Fibroblast of skin of scalp (primary cell): ENCODE measurements around the gene CD46.

Source experiments
- DNase-seq: peaks from one replicate; pipeline ENCODE4 v3.0.0-alpha.2; 2013

The CD46 gene

DNA sequence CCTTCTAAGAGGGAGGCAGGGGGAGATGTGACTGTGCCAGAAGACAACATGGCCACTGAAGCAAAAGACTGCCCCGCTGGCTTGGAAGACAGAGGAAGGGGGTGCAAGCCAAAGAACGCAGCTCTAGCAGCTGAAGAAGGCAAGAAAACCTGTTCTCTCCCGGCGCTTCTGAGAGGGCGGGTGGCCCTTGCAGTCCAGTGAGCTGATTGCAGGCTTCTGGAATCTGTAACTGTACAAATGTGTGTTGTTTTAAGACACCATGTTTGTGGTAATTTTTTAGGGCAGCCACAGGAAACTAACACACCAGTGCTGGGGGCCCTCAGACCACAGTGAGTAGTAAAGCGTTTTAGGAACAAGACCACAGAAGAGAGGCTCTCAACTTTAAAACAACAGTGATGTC lies 47.0 kb downstream of the CD46 start:
- peak; percentile 39 for DNase-seq

DNA sequence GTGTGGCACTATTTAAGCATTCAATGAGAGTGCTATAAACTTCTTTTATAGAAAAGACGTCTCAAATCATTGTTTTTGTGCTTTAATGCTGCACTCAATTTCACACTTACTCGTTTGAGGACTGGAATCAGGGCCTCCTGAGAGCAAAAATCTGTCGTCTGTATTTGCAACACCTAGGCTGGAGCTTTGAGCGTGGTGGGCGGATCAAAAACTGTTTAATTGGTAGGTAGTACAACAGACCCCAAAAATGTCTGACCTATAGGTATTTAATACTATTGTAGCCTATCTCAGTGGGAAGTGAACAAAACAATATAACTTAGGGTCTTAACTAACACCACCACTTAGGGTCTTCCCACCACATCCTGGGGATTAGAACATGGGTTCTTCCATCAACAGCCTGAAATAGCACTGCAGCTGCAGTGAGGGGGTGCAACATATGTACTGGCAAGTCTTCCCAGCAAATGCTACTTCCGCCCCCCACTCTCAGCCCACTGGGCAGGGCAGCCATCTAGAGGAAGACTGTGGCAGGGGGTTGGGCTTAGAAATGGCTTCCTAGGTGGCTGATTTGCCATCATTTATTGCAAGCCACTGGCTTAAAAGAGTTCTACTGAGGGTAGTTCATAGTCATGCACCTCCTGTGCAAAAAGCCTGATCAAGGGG lies 48.3 kb downstream of the CD46 start:
- no peak for DNase-seq

DNA sequence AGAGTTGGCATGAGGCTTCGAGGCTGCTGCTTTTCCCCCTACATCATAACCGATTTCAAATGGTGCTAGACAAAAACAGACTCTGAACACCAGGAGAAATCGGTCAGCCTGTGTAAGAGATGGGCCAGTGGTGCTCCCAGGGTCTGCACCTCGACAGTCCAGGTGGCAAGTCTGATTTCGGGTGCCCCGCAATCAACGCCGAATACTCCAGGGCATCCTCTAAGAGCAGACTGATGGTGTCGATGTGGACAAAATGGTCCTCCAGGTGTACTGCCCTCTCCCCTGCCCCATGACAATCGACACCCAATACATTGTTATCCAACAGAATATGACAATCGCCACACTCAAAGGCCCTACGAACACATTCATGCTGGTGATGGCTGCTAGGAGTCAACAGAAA lies 50.0 kb downstream of the CD46 start:
- no peak for DNase-seq

DNA sequence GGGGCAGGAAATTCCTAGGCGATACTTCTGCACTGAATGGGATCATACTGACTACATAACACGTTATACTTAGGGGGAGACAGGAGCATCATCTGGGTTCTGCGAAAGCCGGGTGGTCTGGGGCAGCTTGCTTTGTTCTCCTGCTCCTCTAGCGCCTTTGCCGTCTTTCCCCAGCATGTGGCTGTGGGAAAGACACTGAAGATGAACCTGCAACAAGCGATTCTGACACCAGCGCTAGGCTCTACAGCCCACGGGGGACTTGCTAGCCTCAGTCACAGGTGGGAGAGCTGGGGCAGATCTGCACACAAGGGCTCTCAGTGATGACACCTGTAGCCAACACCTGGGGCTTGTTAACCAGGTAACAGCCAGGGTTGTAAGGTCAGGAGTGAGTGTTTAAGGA lies 51.8 kb downstream of the CD46 start:
- no peak for DNase-seq

DNA sequence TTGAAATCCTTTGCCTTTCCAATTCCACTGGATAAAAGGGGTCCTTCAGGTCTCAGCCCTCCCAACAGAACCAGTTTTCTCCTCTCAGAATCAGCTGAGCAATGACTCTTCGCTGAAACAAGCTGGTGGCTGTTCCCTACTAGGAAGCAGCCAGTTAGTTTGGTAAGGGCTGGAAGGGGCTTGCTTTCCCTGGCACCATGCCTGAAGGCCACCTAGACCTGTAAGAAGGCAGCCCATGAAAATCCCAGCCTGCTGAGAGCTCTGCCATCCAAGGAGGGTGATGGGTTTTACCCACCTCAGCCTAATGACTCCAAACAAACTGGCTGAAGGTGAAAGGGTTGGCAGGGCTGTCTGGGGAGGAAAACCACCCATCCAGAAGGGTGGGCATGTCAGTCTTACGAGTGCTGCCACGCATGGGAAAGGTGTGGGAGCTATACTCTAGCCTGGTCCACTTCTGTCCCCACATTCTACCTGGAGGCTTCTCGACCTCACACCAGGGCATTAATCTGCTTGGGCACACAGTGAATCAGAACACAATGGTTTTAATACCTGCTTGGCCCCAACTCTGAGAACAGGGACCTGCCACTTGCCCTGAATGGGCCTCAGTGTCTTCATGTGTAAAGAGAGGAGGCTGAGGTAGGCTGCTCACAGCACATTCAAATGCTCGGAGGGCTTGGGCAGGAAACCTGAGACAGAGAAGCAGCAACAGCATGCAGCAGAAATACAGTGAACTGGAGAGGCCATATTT lies 53.0 kb downstream of the CD46 start:
- no peak for DNase-seq

DNA sequence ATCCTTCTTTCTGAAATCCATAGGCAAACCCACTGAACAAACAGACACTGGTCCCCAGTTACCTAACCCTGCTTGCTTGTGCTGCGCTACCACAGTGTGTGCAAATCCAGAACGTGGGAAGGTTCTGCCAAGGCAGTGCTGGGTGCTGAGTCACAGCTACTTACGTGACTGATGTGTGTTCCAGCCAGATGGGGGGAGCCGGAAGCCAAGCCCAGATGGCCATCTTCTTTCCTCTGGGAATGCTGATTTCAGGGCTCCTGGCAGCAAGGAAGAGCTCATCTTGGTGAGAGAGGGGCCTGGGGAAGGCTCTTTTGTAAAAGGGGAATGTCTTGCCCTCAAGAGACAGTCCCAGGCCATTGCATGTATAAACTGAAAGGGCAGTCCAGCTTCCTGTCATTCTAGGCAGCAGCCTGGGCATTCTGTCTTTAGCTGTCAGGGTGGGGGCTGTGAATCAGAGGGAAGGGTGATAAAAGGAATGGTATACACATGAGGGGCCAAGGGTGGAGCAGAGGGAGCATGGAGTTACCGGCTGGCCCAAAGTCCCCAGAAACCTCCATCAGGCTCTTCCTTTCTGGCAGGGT lies 54.1 kb downstream of the CD46 start:
- DNase-seq: peak; percentile 91

DNA sequence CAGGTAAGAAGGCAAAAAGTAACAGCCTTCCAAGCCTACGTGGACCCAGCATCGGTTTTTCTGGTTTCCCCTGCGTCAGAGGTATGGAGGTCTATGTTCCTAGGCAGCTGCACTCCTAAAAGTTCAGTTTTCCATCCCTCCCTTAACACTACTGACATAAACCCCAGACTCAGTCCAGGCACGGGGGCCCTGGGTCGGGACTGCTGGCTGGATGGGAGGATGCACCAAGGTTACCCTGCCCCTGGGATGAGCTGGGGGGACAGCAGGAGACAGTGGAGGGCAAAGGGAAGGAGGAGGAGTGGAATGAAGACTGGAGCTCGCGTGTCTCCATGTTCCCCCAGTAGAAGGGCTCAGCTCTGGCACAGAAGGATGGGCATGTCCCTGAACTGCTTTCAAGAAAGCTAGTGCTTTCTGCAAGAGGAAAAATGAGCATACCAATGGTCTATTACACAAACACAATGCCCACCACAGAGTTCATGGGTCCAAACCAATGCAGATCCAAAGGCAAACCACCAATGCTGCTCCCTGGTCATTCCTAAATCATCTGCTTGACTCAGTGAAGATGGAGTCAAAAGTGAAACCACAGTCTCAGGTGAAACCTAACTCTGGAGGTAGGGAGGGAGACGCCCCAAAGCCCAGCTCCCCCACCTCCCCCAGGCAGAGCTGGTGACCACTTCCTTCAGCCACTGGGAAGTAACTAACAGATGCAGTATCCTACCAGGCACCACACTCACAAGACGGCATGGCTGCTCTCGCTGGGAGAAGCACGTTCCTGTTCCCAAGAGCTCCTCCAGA lies 54.9 kb downstream of the CD46 start:
- no peak for DNase-seq

DNA sequence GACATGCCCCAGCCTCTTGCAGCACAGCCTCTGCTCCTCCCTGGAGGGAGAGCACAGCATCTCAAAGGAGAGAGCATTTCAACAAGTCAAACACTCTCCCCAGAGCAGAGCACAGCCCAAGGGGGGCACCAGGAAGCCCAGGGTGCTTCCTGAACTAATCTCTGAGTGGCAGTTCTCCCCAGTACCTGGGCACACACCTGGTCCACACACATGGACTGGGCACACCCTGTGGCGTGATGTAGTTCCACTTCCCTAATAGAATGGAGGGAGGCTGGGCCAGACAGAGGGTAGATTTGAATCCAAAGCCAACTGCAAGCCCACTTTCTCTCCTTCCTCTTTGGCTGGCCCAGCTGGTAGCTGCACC lies 55.5 kb downstream of the CD46 start:
- DNase-seq: no peak

DNA sequence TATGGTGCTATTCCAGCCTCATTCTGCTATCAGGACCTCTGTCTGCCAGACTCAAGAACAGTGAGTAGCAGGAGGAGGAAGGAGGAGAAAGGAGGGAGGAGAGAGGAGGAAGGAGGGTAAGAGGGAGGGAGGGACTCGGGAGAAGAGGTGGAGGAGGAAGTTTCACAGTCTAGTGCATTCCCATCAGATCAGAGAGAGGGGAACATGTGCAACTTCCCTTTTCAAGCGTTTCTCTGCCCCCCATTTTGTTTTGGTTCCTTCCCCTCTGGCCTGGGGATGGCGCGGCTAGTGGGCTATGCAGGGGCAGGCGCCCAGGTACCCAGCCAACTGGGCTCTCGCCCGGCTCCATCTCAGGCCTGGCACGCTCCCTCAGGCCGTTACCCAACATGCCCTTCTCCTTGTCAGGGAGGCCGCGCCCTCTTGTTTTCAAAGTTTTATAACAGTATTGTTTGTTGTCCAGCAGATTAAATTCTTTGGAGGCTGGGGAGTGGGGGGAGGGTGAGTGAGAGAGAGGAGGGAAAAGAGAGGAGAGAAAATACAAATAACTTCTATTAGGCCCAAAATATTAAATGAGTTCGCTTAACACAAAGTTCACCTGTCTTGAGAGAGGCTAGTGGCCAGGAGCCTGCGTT lies 56.0 kb downstream of the CD46 start:
- no peak for DNase-seq

DNA sequence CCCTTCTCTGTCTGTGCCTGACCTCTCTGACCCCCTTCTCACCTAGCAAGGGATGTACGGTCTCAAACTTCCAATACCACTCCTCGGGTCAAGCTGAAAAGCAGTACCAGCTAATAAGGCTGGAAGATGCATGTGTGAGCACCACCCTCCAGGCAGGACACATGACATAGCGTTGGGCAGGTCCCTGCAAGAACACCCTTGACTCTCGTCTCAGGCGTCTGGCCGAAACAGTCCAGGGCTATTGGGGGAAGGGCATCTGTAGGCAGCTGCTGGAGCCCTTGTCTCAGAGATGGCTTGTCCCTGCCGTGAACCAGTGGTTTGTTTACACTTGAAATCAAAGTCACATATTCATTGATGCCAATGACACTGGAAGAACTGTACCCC lies 56.5 kb downstream of the CD46 start:
- DNase-seq: no peak

DNA sequence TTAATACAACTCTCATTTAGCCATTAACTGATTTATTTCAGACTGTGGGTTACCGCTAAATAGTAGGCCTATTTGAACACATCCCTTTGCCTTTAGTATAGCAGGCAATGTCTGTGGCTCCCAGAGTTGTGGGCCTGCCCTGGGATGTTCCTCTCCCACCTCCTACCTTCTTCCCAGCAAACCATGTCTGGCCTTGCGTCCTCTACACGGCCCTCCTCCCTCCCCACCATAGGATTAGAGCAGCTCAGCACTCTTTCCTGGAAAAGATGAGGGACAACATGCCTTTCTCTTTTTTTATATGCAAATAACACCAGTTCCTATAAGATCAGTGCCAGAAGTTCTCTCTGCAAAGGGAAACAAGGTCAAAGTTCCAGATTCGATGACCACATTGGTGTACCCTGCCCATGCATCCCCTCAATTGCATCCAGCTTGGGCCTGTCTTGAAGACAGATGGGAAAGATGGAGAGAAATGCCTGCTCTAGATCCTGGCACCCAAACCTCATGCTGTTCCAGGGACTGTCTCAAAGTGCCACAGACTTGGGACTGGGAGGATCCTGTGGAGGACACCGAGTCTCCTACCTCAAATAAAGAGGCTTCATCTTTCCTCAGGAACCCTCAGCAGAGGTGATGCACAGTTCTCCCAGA lies 57.2 kb downstream of the CD46 start:
- DNase-seq: no peak

DNA sequence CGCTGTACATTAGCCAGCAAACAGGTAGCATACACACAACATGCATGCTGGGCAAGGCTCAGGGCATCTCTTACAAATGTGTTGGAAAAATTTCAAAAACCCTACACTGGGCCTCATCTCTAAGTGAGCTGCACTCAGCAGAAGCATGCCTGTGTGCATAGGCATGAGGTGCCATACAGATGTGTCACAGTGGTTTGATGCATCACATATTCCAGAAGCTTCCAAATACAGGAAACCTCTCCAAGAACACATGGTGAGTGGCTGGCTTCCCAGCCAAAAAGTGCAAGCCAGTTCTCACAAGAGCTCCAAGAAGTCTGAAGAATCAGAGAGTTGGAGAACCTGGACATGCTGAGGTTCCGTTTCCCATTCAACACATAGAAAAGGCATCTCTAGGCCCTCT lies 58.3 kb downstream of the CD46 start:
- DNase-seq: peak; percentile 74

DNA sequence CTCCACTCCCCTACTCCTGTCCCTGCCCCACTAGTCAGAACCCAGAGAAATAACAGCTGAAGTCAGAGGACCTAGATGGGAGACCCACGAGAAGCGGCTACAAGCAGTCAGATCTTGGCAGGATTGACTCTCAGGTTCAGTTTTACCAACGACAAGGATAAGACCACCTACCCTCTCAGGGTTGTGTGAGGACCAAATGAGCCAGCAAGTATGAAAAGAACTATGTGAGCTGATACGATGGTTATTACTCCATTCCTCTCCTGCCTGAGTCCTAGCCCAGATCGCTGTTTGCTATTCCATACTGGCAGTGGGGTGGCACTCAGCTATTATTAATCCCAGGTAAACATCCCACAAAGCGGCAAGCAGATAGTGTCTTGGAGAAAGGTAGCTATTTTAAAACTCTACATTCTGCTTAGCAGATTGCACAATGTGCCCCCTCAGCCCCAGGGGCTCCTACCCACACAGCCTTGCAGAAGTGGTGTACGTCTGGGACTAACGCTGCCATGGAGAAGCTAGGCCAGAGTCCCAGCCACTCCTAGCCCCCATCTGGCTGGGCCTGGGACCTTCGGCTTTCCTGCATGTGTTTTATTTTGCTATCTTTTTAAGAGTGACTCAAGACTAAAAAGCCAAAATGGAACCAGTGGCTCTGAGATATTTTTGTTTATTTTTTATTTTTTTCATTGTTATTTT lies 58.9 kb downstream of the CD46 start:
- no peak for DNase-seq

DNA sequence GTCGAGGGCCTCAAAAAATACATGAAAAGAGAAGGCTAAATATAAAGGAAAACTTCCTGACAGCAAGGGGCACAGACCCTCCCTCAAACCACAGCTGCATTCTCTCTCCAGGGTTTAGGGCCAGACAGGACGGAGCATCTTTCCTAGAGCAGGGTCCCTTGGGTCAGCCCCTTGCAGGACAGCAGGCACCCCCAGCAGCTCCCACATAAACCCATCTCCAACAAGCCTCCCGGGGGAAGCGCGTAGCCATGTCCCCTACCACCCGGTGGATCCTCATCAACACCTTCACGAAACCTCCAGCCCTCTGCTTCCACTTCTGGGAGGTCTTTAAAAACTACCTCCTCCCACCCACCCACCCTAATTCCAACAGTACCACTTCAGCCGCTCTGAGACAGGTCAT lies 59.5 kb downstream of the CD46 start:
- DNase-seq: no peak

DNA sequence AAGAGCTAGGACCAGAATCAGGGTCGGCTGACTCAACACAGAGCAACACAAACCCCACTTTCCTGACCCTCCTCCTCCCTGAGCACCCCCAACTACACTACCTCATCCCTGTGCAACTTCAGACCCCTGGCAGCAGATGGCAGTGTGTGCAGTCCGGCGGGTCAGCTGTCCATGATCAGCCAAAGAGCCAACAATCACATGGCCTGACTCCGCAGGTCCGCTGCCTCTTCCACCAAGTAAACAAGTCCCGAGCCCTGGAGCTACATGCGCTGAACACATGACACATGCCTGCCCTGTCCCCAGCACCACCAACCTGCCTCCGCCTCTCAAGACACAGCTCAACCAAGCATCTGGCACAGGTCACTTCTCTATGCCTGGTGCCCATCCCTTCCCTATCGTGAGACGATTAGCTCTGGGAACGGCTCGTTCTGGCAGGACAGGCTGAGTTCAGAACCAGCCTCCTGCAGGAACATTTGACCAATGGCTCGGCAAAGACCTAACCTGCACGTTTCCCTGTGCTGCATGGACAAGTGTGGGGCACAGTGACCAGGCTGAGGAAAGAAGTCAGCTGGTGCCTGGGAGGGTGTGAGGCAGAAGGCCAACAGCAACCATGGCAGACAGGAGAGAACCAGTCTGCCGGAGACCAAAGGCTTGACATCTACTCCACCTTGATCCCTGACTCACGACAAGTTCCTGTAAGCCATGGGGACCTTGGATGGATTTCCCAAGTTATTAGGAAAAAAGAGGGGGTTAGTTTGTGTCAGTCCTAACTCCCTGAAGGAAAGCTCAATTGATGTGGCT lies 60.3 kb downstream of the CD46 start:
- no peak for DNase-seq

DNA sequence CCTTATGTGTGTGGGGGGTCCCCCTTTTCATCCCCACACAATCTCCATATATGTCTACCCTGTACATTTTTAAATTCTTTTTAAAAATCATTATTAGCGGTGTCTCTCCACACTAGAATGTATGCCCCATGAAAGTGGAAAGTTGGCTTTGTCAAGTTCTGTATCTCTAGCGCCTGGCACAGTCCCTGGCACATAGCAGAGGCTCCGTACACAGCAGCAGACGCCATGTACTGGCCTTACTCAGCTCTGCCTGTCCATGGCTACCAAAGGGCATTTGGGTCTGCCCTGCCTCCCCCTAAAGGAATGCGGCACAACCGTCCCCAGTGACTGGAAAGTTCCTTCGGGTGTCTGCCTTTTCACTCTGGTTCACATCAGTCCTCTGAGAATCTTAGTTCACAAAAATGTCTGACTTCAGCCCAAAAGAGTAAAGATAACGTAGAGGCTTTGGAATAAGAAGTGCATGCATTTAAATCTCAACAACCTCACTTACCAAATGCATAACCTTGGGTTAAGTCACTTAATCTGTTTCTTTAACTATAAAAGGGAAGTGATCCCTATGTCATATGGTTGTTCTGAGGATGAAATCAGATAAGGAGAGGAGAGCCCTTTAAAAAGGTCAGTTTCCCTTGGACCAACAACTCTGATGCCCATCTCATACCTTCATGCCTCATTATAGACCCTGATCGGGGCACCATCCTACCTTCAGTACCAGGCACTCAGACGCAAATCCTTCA lies 61.1 kb downstream of the CD46 start:
- DNase-seq: no peak

DNA sequence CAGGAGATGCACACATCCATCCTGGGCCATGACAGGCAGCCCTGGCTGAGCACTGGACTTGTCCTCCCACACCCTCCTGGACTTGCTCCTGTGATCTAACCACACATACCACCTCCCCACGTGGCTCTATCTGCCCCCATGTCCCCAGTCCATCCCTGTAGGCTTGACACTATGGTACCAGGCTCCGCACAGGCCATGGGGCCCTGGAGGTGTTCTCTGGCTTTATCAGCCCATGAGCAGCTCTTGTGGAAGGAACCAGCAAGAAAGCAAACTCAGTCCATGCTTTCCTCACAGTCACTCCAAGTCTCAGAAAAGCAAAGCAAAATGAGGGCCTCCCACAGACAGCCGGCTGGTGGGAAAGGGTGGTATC lies 61.6 kb downstream of the CD46 start:
- no peak for DNase-seq

DNA sequence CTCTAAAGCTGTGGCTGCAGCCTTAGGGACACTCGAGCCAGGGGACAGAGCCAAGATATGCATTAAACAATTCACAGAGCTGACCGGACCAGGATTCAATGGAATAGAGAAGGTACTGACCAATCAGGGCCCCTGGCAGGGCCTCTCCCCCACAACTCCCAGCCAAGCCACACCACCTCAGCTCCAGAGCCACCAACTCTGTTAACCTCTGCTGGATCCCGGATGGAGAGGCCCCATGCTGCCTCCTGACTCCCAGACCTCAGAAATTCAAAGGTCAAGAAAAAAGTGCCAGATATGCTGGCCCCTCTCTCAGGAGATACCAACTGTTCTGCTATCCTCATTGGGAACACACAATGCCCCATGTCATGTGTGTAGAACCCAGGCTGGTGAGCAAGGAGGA lies 62.1 kb downstream of the CD46 start:
- DNase-seq: no peak

DNA sequence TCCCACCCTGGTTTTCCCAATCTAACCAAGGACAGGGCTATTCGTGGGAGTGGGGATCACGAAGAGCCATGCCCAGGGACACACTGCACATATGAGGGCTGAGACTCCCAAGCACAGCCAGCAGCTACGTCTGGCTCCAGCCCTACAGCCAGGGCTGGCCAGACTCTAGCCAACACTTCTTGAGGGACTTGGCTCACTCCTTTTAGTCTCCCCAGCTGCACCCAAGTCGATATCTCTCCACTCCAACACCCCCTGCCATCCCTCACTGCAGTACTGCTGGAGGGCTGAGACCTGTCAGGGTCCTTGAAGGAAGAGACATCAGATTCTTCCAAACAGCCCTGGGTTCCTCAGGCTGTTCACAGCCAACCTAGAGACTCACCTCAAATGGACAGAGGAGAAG lies 62.6 kb downstream of the CD46 start:
- DNase-seq: no peak

DNA sequence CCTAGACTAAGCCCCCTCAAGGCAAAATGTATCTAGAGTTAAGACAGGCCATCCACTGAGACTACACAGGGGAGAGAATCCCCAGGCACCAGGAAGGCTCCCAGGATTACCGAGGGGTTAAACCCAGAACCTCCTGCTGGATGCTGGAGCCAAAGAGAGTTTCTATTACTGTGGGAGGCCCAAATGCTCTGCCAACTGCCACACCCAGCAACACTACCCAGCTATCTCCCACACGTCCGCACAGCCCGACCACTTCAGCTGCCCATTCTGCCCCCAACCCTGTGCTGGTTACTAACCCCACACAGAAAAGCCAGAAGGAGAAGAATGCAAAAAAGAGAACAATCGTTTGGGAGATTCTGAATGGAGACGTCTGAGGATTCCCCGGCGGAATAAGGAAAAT lies 63.6 kb downstream of the CD46 start:
- DNase-seq: no peak
